Measurements from ENCODE around the gene IQUB.

GRCh38 chr7:123502201-123502600 lies 32.2 kb downstream of the IQUB start:
- TF ChIP-seq CTCF (conservative IDR thresholded peaks at IDR 0.05; ENCODE audit: low read depth, low read length) (no peak), EZH2phosphoT487 (IDR thresholded peaks at IDR 0.05; ENCODE audit: borderline replicate concordance, low read length) (no peak), EZH2 (IDR thresholded peaks at IDR 0.05; ENCODE audit: low read length, unreplicated experiment) (no peak)

All from PC-3 (cell line).